CD4-positive, alpha-beta T cell (primary cell): ENCODE results near the gene FAM177B. TPM values are rescaled to one million over a fixed set of nuclear protein-coding genes. Genes with fewer than 3 reads are reported as not detected.

Experiments used
- ATAC-seq: fragments of 200-7000 bp; cut with Tn5 transposase; one replicate; pipeline ENCODE4 v1.10.0; 2022; ENCODE audit warnings: mild to moderate bottlenecking; ENCODE audit not compliant: poor library complexity
- CTCF ChIA-PET: fragments of 350-600 bp; sonication (Branson Sonifier 250); formaldehyde crosslinking; loops from one replicate; lab custom pipeline; 2021; ENCODE audit warnings: antibody characterized with exemption, inconsistent platforms; lab: Charles Lee
- POLR2A ChIA-PET: fragments of 350-600 bp; sonication (Branson Sonifier 250); formaldehyde crosslinking; loops from one replicate; lab custom pipeline; 2021; ENCODE audit warnings: antibody characterized with exemption, inconsistent platforms; lab: Charles Lee
- DNase-seq, 14 experiments: peaks; one replicate each; pipeline ENCODE4 v3.0.0-alpha.2; 2013 to 2020; ENCODE audit warnings: mixed read lengths in 2 of 14
- H3K27ac ChIP-seq, 2 donors: one replicate each; pipeline versions ENCODE4 v1.5.1 to v1.7.0; 2013; ENCODE audit warnings: low read length in 2 of 2, low read depth in 1 of 2, mild to moderate bottlenecking in 1 of 2
- H3K27me3 ChIP-seq, 2 experiments: 1 replicate in 1 of 2; 2 replicates in 1 of 2; pipeline versions ENCODE4 v1.6.1 to v1.7.0; 2013; ENCODE audit warnings: low read length in 2 of 2, control low read depth in 1 of 2, mild to moderate bottlenecking in 1 of 2, moderate library complexity in 1 of 2; ENCODE audit not compliant: insufficient read depth in 2 of 2, control insufficient read depth in 1 of 2
- H3K36me3 ChIP-seq: one replicate; pipeline ENCODE4 v1.6.1; 2013; ENCODE audit warnings: low read length, control low read depth; ENCODE audit not compliant: insufficient read depth
- H3K4me1 ChIP-seq: one replicate; pipeline ENCODE4 v1.6.1; 2013; ENCODE audit warnings: low read length, control low read depth; ENCODE audit not compliant: insufficient read depth
- H3K4me3 ChIP-seq: one replicate; pipeline ENCODE4 v1.5.1; 2013; ENCODE audit warnings: mild to moderate bottlenecking, low read length, moderate library complexity
- H3K9me3 ChIP-seq, 2 experiments: 1 replicate in 1 of 2; 2 replicates in 1 of 2; pipeline versions ENCODE4 v1.6.1 to v1.7.0; 2013; ENCODE audit warnings: low read length in 2 of 2, mild to moderate bottlenecking in 2 of 2, control low read depth in 1 of 2, moderate library complexity in 1 of 2; ENCODE audit not compliant: control insufficient read depth in 1 of 2, insufficient read depth in 1 of 2
- H3K27ac Mint-ChIP-seq: one replicate; pipeline ENCODE4 v1.8.0; 2020; ENCODE audit warnings: mixed read lengths
- H3K27me3 Mint-ChIP-seq: one replicate; pipeline ENCODE4 v1.8.0; 2021; ENCODE audit warnings: mixed read lengths
- H3K36me3 Mint-ChIP-seq: one replicate; pipeline ENCODE4 v1.8.0; 2021; ENCODE audit warnings: low read depth, mixed read lengths
- H3K4me1 Mint-ChIP-seq: one replicate; pipeline ENCODE4 v1.8.0; 2021; ENCODE audit warnings: low read depth, mixed read lengths
- H3K4me3 Mint-ChIP-seq: one replicate; pipeline ENCODE4 v1.8.0; 2020; ENCODE audit warnings: mild to moderate bottlenecking, mixed read lengths
- H3K9me3 Mint-ChIP-seq: one replicate; pipeline ENCODE4 v1.8.0; 2020; ENCODE audit warnings: mixed read lengths
- CTCF ChIP-seq: fragments of 200-600 bp; IDR thresholded peaks from one replicate; pipeline ENCODE4 v1.8.0; 2022; ENCODE audit warnings: antibody characterized with exemption, mild to moderate bottlenecking
- intact Hi-C, 2 experiments: fragments of 100-400 bp; cut with DNase I in 1 of 2; cut with micrococcal nuclease in 1 of 2; formaldehyde crosslinking; loops; one replicate each; pipeline versions ENCODE4 v1.15.1 to v1.9.0; 2023 to 2025; cut with DNase I, micrococcal nuclease
- total RNA-seq, 174 experiments: library from RNA in 2 of 174; stranded (reverse) in 2 of 174; gene quantifications; one replicate each; pipeline ENCODE4 v1.2.3 and lab custom pipeline; 2021 to 2026

FAM177B gene
- total RNA-seq, 2 experiments from 2014 or later: not detected

DNA sequence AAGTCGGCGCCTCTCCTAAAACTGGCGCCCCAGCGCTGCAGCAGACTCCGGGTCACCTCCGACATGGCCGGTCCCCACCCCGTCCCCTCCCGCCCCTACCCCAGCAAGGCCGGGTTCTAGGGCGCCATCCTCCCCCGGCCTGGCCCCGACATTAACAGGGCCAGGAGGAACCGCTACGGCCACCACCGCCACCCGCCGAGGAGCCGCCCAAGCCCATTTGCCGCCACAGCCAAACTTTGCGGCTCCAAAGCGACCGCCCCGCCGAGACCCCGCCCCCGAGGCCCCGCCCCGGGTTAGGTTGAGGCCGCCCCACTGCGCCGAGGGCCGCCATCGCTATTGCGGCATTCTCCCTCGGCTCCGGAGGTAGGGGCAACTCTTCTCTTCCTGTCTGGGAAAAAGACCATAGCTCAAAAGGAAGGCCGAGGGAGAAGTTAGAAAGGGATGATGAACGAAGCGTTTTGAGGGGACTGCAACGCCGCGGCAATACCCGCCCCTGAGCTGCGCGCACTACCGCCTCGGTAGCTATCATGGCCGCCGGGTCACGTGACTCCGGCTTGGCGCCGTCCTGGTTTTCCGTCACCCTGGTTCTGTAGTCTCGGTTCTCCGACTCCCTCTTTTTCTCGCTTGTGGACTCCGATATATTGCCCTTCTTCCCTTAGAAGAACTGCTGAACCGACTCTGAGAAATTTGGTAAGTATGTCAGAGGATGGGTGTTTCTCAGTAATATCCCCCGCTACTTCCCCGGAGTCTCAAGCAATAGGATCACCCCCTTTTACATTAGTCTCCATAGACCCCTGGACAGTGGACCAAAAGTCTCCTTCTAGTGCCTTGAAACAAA, 24.5 kb upstream of the FAM177B start, which contains the start of the genes AIDA and BROX:
Gene AIDA (minus strand): TSS at position 239 of the 838 bp plus-strand sequence. CDS start 174 bp downstream, at position 65.
Gene BROX (plus strand): TSS at position 312 of the 838 bp plus-strand sequence. CDS start 3,136 bp downstream, outside the sequence.
- ATAC-seq: peak; percentile 74
- Histone ChIP-seq H3K4me1 (peaks cover 24% of the 10 kb centered on the region), H3K4me3 (peak within 1 kb of the TSS; percentile 90), H3K36me3 (peaks cover 34% of the 10 kb centered on the region), H3K27me3 (no peaks in the 10 kb centered on the region), H3K9me3 (no peaks in the 10 kb centered on the region), H3K27ac (peak within 1 kb of the TSS; percentile 97 to 98)
- Mint-ChIP-seq H3K9me3 (no peaks in the 10 kb centered on the region), H3K4me1 (peaks cover 59% of the 10 kb centered on the region), H3K36me3 (peaks cover 63% of the 10 kb centered on the region), H3K4me3 (peak within 1 kb of the TSS; percentile 99), H3K27me3 (no peaks in the 10 kb centered on the region), H3K27ac (peak within 1 kb of the TSS; percentile 100)
- CTCF ChIA-PET: interaction anchor here (1.1 to 2.7 kb wide), 7 partner anchors 9 to 970 kb away, joined by 3 to 14 read pairs (median 5); partner anchors contain the start of gene DUSP10
- TF ChIP-seq CTCF: no peak
- intact Hi-C loops: loop anchor here (1.0 to 10.0 kb wide), 5 partner anchors 57 to 1722 kb away; partner anchors contain the start of gene WDR26 (in 1 of the 2)
- POLR2A ChIA-PET: interaction anchor here (0.6 to 2.6 kb wide), 38 partner anchors 9 to 1470 kb away, joined by 3 to 70 read pairs (median 6); partner anchors contain the start of genes DEGS1, DUSP10, FAM177B and SUSD4
- DNase-seq: peak; percentile 90 to 98 (median 96)

DNA sequence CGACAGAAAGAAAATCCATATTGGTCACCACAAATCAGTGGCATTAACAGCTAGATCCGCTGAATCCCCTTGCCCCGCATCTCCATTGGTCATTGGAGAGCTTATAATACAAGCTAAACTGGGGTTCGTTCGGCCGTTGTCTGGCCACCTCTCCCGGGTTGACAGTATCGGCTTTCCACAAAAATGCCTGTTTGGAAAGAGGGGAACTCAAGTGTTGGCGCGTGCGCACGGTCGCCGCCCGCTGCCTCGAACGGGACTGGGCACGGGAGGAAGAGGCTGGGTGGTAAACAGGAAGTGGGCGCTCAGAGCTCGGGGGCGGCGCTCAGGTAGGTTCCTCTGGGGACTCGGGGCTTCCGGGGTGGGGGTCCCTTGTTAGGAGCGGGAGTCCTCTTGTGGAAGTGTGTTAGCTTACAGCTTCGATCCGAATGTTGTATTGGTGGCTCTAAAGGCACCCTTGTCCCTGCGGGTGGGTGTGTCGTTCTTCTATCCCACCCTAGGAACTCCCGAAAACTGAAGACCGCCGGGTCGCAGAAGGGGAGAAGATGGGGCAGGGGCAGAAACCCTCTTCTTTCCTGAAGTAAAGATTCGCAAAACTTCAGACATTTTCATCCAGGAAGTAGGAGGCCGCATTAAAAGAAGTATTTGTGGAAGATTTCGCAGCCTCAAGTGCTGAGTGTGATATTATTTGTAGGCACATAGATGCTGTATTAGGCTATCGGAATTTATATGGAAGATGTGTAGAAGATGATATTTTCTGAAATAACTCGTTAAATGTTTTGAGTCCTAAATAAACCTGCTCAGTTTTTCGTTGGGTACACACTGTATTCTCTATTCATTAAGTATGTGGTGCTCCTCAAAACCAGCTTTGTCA, 23.7 kb upstream of the FAM177B start:
- DNase-seq (peak; percentile 81 to 97 (median 92)), ATAC-seq (peak; percentile 69)
- intact Hi-C loops: loop anchor here (1.0 to 10.0 kb wide), 4 partner anchors 58 to 1721 kb away; partner anchors contain the start of gene WDR26 (in 1 of the 2)
- Histone ChIP-seq H3K4me3 (peak overlapping the region; percentile 90), H3K27me3 (no peaks in the 10 kb centered on the region), H3K9me3 (no peaks in the 10 kb centered on the region), H3K27ac (peak overlapping the region; percentile 97 to 98), H3K36me3 (peaks cover 42% of the 10 kb centered on the region), H3K4me1 (peaks cover 23% of the 10 kb centered on the region)
- TF ChIP-seq CTCF: peak; percentile 34
- H3K36me3 Mint-ChIP-seq: peaks cover 67% of the 10 kb centered on the region
- ChIA-PET CTCF (interaction anchor here (1.1 to 2.7 kb wide), 8 partner anchors 10 to 971 kb away, joined by 3 to 14 read pairs (median 4); partner anchors contain the start of gene DUSP10), POLR2A (interaction anchor here (0.6 to 2.6 kb wide), 41 partner anchors 9 to 1469 kb away, joined by 3 to 70 read pairs (median 6); partner anchors contain the start of genes CAPN2, DEGS1, DUSP10 and FAM177B)
- peaks cover 62% of the 10 kb centered on the region for H3K4me1 Mint-ChIP-seq
- H3K27ac Mint-ChIP-seq: peak overlapping the region; percentile 100
- no peaks in the 10 kb centered on the region for H3K27me3 Mint-ChIP-seq
- peak overlapping the region; percentile 99 for H3K4me3 Mint-ChIP-seq
- H3K9me3 Mint-ChIP-seq: no peaks in the 10 kb centered on the region

DNA sequence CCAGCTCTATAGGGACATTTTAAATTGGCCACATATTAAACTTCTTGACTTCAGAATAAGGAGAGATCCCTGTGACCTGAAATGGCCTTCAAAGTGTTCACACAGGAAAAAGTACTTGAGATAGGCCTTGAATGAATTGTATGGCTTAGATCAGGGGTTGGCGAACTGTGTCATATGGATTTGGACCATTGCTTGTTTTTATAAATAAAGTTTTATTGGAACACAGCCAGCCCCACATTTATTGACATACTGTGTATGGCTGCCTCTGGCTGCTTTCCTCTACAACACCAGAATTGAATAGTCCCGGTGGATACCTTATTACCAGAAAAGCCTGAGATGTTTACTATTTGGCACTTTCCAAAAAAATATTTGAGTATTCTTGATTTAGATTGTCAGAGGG, 20.6 kb upstream of the FAM177B start:
- Mint-ChIP-seq H3K4me1 (peaks cover 42% of the 10 kb centered on the region), H3K36me3 (peaks cover 80% of the 10 kb centered on the region), H3K4me3 (peak overlapping the region; percentile 58), H3K27ac (peak overlapping the region; percentile 57), H3K9me3 (no peaks in the 10 kb centered on the region), H3K27me3 (no peaks in the 10 kb centered on the region)
- no peak for TF ChIP-seq CTCF
- DNase-seq (no peak), ATAC-seq (no peak)
- intact Hi-C loops: loop anchor here in 1 of 2 experiments (10.0 kb wide), 1 partner anchor 1718 kb away; the partner anchor contains the start of gene WDR26
- Histone ChIP-seq H3K36me3 (peaks cover 61% of the 10 kb centered on the region), H3K27ac (no peak overlapping the region), H3K9me3 (no peaks in the 10 kb centered on the region), H3K27me3 (no peaks in the 10 kb centered on the region), H3K4me3 (no peak overlapping the region), H3K4me1 (peaks cover 8% of the 10 kb centered on the region)
- POLR2A ChIA-PET: no interaction called here
- CTCF ChIA-PET: no interaction called here
